ENCODE measurements around the gene BRD3OS. TPM values are rescaled to one million over a fixed set of nuclear protein-coding genes. Genes with fewer than 3 reads are reported as not detected.

The BRD3OS gene
- total and polyA plus RNA-seq, 2 of the 4 experiments (the other 2 are of a cell fraction), result 15.8 to 20.7 TPM

GRCh38 chr9:134004881-134005280 lies 20.4 kb upstream of the BRD3OS start:
- H2BK20ac ChIP-seq (ENCODE audit: low read depth, low read length), result no peak overlapping the region
- no peak for DNase-seq
- dilution Hi-C loops (cut with HindIII; ENCODE audit: low sequenced_read_pairs, unreplicated experiment), result loop anchor here (25.0 kb wide), 1 partner anchor 218 kb away; no protein-coding TSS in a partner anchor
- no peak overlapping the region for H2BK120ac ChIP-seq (ENCODE audit: low read depth, low read length)
- H4K91ac ChIP-seq (ENCODE audit: insufficient read depth, low read depth, low read length), result no peak overlapping the region
- no peaks in the 10 kb centered on the region for H4K20me1 ChIP-seq (ENCODE audit: insufficient read depth, low read length)
- no peak overlapping the region for H2AK9ac ChIP-seq (replicated peaks; ENCODE audit: low read depth, low read length, poor library complexity)
- no peak overlapping the region for H3K9ac ChIP-seq (ENCODE audit: low read depth, low read length)
- H4K8ac ChIP-seq (ENCODE audit: low read depth in 2 of 2, low read length in 2 of 2), result no peak overlapping the region
- H4K5ac ChIP-seq (ENCODE audit: low read depth, low read length), result no peak overlapping the region
- ChIA-PET CTCF (no interaction called here), POLR2A (ENCODE audit: unreplicated experiment) (no interaction called here)
- H3K27ac ChIP-seq (ENCODE audit: insufficient read depth, low read length), result no peak overlapping the region
- no peaks in the 10 kb centered on the region for H3K9me3 ChIP-seq (ENCODE audit: control insufficient read depth, insufficient read depth, low read length)
- H2BK5ac ChIP-seq (ENCODE audit: low read depth, low read length, poor library complexity, severe bottlenecking), result no peak overlapping the region
- intact Hi-C loops (cut with micrococcal nuclease), result no loop called here
- no peak overlapping the region for H3K18ac ChIP-seq (ENCODE audit: low read depth, low read length)
- no TSS peak for BruUV-seq (replicated peaks)
- TF ChIP-seq POLR2A (IDR thresholded peaks at IDR 0.05; ENCODE audit: low read depth, low read length) (no peak), CHD1 (IDR thresholded peaks at IDR 0.05; ENCODE audit: low read depth, low read length) (no peak), RFX5 (IDR thresholded peaks at IDR 0.05; ENCODE audit: low read depth, low read length) (no peak), CEBPB (IDR thresholded peaks at IDR 0.05; ENCODE audit: low read depth, low read length) (no peak), ELK1 (IDR thresholded peaks at IDR 0.05; ENCODE audit: borderline replicate concordance, low read depth, low read length) (no peak), CTCF (conservative IDR thresholded peaks at IDR 0.05; ENCODE audit: low read depth, low read length) (no peak), MAFK (IDR thresholded peaks at IDR 0.05; ENCODE audit: low read depth, low read length) (no peak), FOS (IDR thresholded peaks at IDR 0.05; ENCODE audit: low read depth, low read length) (no peak), NFE2L2 (IDR thresholded peaks at IDR 0.05; ENCODE audit: low read depth, low read length) (no peak), USF2 (IDR thresholded peaks at IDR 0.05; ENCODE audit: low read depth, low read length) (no peak), MAZ (IDR thresholded peaks at IDR 0.05; ENCODE audit: borderline replicate concordance, low read depth, low read length) (no peak), RAD21 (IDR thresholded peaks at IDR 0.05; ENCODE audit: low read length) (no peak), RCOR1 (IDR thresholded peaks at IDR 0.05; ENCODE audit: insufficient replicate concordance, low read length) (no peak), MXI1 (IDR thresholded peaks at IDR 0.05; ENCODE audit: borderline replicate concordance, low read depth, low read length) (no peak), SMC3 (IDR thresholded peaks at IDR 0.05; ENCODE audit: low read depth, low read length) (no peak), BHLHE40 (IDR thresholded peaks at IDR 0.05; ENCODE audit: low read depth, low read length) (no peak)
- H2BK15ac ChIP-seq (ENCODE audit: low read depth, low read length), result no peak overlapping the region
- no peak for ATAC-seq (ENCODE audit: low read depth)
- no peak overlapping the region for H3K23ac ChIP-seq (ENCODE audit: low read depth, low read length)
- H3K14ac ChIP-seq (replicated peaks; ENCODE audit: low read depth, low read length), result no peak overlapping the region
- no CpG with 5 or more reads among the region's 14 CpGs for WGBS, 2 experiments (ENCODE audit: extremely low coverage in 2 of 2, insufficient read length in 1 of 2)
- H3K36me3 ChIP-seq (ENCODE audit: control insufficient read depth, insufficient read depth, low read length), result no peaks in the 10 kb centered on the region
- no peaks in the 10 kb centered on the region for H3K79me1 ChIP-seq (ENCODE audit: low read depth in 1 of 2, low read length in 2 of 2)
- H3K4me1 ChIP-seq (ENCODE audit: control insufficient read depth, insufficient read depth, low read length), result no peaks in the 10 kb centered on the region; the same call in 1 of the 2 replicates
- no peak overlapping the region for H2AK5ac ChIP-seq (ENCODE audit: low read depth, low read length)
- H2AFZ ChIP-seq (replicated peaks; ENCODE audit: low read length, poor library complexity), result no peak overlapping the region
- no peak overlapping the region for H3K56ac ChIP-seq (ENCODE audit: extremely low read depth, insufficient read depth, low read length)
- peaks cover 6% of the 10 kb centered on the region; the same call in 1 of the 2 replicates for H3K27me3 ChIP-seq (ENCODE audit: control insufficient read depth, insufficient read depth, low read length)
- no peak overlapping the region for H3K4me2 ChIP-seq (ENCODE audit: low read depth, low read length)
- no peak overlapping the region for H3K4ac ChIP-seq (ENCODE audit: low read depth, low read length)
- in situ Hi-C loops (cut with MboI; ENCODE audit: low sequenced_read_pairs), result no loop called here
- H3K9me1 ChIP-seq (ENCODE audit: insufficient read depth, low read length), result peaks cover 2% of the 10 kb centered on the region; the same call in 1 of the 2 replicates
- no peak overlapping the region for H3K4me3 ChIP-seq (ENCODE audit: insufficient read depth, low read depth, low read length)
